Stimulated activated naive B cell treated with anti-CD40 and anti-IgM and Interleukin-4, amounts not matched to agents 10 μg/mL and 1 μg/mL and 100 μg/mL, for 72 hours (primary cell): ENCODE measurements around the gene COMT.

Experiments used
- ATAC-seq, 2 donors: fragments of 150-1000 bp; cut with Tn5 transposase; replicated peaks; 2 replicates each; pipeline ENCODE4 v1.10.0; 2021; ENCODE audit warnings: moderate library complexity in 1 of 2
- DNase-seq: peaks from one replicate; pipeline ENCODE4 v3.0.0; 2021
- H3K27ac Mint-ChIP-seq: one replicate; pipeline ENCODE4 v1.8.0; 2022; ENCODE audit warnings: mild to moderate bottlenecking, mixed read lengths
- H3K27me3 Mint-ChIP-seq, 2 donors: one replicate each; pipeline ENCODE4 v1.8.0; 2022; ENCODE audit warnings: mixed read lengths in 2 of 2
- H3K36me3 Mint-ChIP-seq, 2 donors: one replicate each; pipeline ENCODE4 v1.8.0; 2022; ENCODE audit warnings: mixed read lengths in 2 of 2, mild to moderate bottlenecking in 1 of 2
- H3K4me1 Mint-ChIP-seq, 2 donors: one replicate each; pipeline ENCODE4 v1.8.0; 2022; ENCODE audit warnings: mixed read lengths in 2 of 2, mild to moderate bottlenecking in 1 of 2
- H3K4me3 Mint-ChIP-seq, 2 donors: one replicate each; pipeline ENCODE4 v1.8.0; 2022; ENCODE audit warnings: mild to moderate bottlenecking in 2 of 2, mixed read lengths in 2 of 2, moderate library complexity in 1 of 2
- H3K9me3 Mint-ChIP-seq, 2 donors: one replicate each; pipeline ENCODE4 v1.8.0; 2022; ENCODE audit warnings: mixed read lengths in 2 of 2, mild to moderate bottlenecking in 1 of 2

COMT gene

GRCh38 chr22:19943082-19944026, 1.8 kb downstream of the COMT start:
- H3K9me3 Mint-ChIP-seq = no peaks in the 10 kb centered on the region
- peak overlapping the region; percentile 97 to 98 for H3K4me3 Mint-ChIP-seq
- peaks cover 14 to 27% of the 10 kb centered on the region in 2 donors for H3K36me3 Mint-ChIP-seq
- no peak for DNase-seq
- ATAC-seq = no peak
- H3K27me3 Mint-ChIP-seq = no peaks in the 10 kb centered on the region
- H3K27ac Mint-ChIP-seq = peak overlapping the region; percentile 98
- peaks cover 29 to 56% of the 10 kb centered on the region in 2 donors for H3K4me1 Mint-ChIP-seq

GRCh38 chr22:19948057-19948760, 6.6 kb downstream of the COMT start:
- Mint-ChIP-seq H3K36me3 (peaks cover 18 to 30% of the 10 kb centered on the region in 2 donors), H3K4me1 (peaks cover 22 to 28% of the 10 kb centered on the region in 2 donors), H3K9me3 (no peaks in the 10 kb centered on the region), H3K27ac (peak overlapping the region; percentile 37), H3K27me3 (no peaks in the 10 kb centered on the region), H3K4me3 (no peak overlapping the region)
- no peak for DNase-seq
- no peak for ATAC-seq

- DNase-seq (no peak), ATAC-seq (no peak)
- no peak overlapping the region for H3K27ac Mint-ChIP-seq
- H3K4me1 Mint-ChIP-seq = peaks cover 31 to 41% of the 10 kb centered on the region in 2 donors
- H3K36me3 Mint-ChIP-seq = peaks cover 18 to 30% of the 10 kb centered on the region in 2 donors
- no peaks in the 10 kb centered on the region for H3K9me3 Mint-ChIP-seq
- H3K4me3 Mint-ChIP-seq = no peak overlapping the region
- H3K27me3 Mint-ChIP-seq = no peaks in the 10 kb centered on the region
These were observed 9.8 kb downstream of the COMT start for GRCh38 chr22:19951346-19951745.

- Mint-ChIP-seq H3K9me3 (no peaks in the 10 kb centered on the region), H3K27me3 (no peaks in the 10 kb centered on the region), H3K4me3 (no peak overlapping the region), H3K27ac (peak overlapping the region; percentile 37), H3K36me3 (peaks cover 23 to 24% of the 10 kb centered on the region in 2 donors), H3K4me1 (peaks cover 22 to 39% of the 10 kb centered on the region in 2 donors)
- DNase-seq (no peak), ATAC-seq (no peak)
These were observed 13.9 kb downstream of the COMT start for GRCh38 chr22:19955241-19956128.

GRCh38 chr22:19957445-19957844, 15.9 kb downstream of the COMT start:
- ATAC-seq (no peak), DNase-seq (no peak)
- H3K4me1 Mint-ChIP-seq = peaks cover 20 to 48% of the 10 kb centered on the region in 2 donors
- no peaks in the 10 kb centered on the region for H3K9me3 Mint-ChIP-seq
- H3K27me3 Mint-ChIP-seq = no peaks in the 10 kb centered on the region
- H3K36me3 Mint-ChIP-seq = peaks cover 13 to 17% of the 10 kb centered on the region in 2 donors
- H3K27ac Mint-ChIP-seq = no peak overlapping the region
- H3K4me3 Mint-ChIP-seq = no peak overlapping the region

GRCh38 chr22:19958083-19959042, 16.8 kb downstream of the COMT start:
- no peaks in the 10 kb centered on the region for H3K27me3 Mint-ChIP-seq
- H3K4me1 Mint-ChIP-seq = peaks cover 20 to 47% of the 10 kb centered on the region in 2 donors
- no peaks in the 10 kb centered on the region for H3K9me3 Mint-ChIP-seq
- peaks cover 18 to 20% of the 10 kb centered on the region in 2 donors for H3K36me3 Mint-ChIP-seq
- no peak overlapping the region for H3K4me3 Mint-ChIP-seq
- DNase-seq (no peak), ATAC-seq (no peak)
- H3K27ac Mint-ChIP-seq = no peak overlapping the region

- Mint-ChIP-seq H3K9me3 (no peaks in the 10 kb centered on the region), H3K27ac (no peak overlapping the region), H3K4me3 (no peak overlapping the region), H3K4me1 (peaks cover 16 to 39% of the 10 kb centered on the region in 2 donors), H3K36me3 (peaks cover 19 to 21% of the 10 kb centered on the region in 2 donors), H3K27me3 (no peaks in the 10 kb centered on the region)
- ATAC-seq (no peak), DNase-seq (no peak)
These were observed 17.5 kb downstream of the COMT start for GRCh38 chr22:19959043-19959586.

GRCh38 chr22:19959587-19960490, 18.3 kb downstream of the COMT start:
- DNase-seq (no peak), ATAC-seq (no peak)
- Mint-ChIP-seq H3K9me3 (no peaks in the 10 kb centered on the region), H3K27me3 (no peaks in the 10 kb centered on the region), H3K4me3 (no peak overlapping the region), H3K36me3 (peaks cover 25% of the 10 kb centered on the region in 2 donors), H3K27ac (peak overlapping the region; percentile 5), H3K4me1 (peaks cover 11 to 32% of the 10 kb centered on the region in 2 donors)

- Mint-ChIP-seq H3K27ac (peak overlapping the region; percentile 5), H3K27me3 (no peaks in the 10 kb centered on the region), H3K4me3 (no peak overlapping the region), H3K4me1 (peaks cover 8 to 24% of the 10 kb centered on the region in 2 donors), H3K36me3 (peaks cover 28 to 30% of the 10 kb centered on the region in 2 donors), H3K9me3 (no peaks in the 10 kb centered on the region)
- no peak for ATAC-seq
- no peak for DNase-seq
These were observed 19.1 kb downstream of the COMT start for GRCh38 chr22:19960491-19961200.

- DNase-seq (no peak), ATAC-seq (no peak)
- Mint-ChIP-seq H3K27ac (no peak overlapping the region), H3K9me3 (no peaks in the 10 kb centered on the region), H3K4me1 (peaks cover 6 to 22% of the 10 kb centered on the region in 2 donors), H3K36me3 (peaks cover 31 to 34% of the 10 kb centered on the region in 2 donors), H3K4me3 (no peak overlapping the region), H3K27me3 (no peaks in the 10 kb centered on the region)
These were observed 19.6 kb downstream of the COMT start for GRCh38 chr22:19961201-19961580.

GRCh38 chr22:19961868-19962245, 20.3 kb downstream of the COMT start:
- Mint-ChIP-seq H3K36me3 (peaks cover 31 to 38% of the 10 kb centered on the region in 2 donors), H3K27me3 (no peaks in the 10 kb centered on the region), H3K4me1 (peaks cover 6 to 22% of the 10 kb centered on the region in 2 donors), H3K27ac (peak overlapping the region; percentile 37), H3K9me3 (no peaks in the 10 kb centered on the region), H3K4me3 (no peak overlapping the region)
- DNase-seq (no peak), ATAC-seq (no peak)
